ENCODE measurements around the gene CACFD1. TPM values are rescaled to one million over a fixed set of nuclear protein-coding genes. Genes with fewer than 3 reads are reported as not detected.

CACFD1 gene
- total and polyA plus RNA-seq, 7 experiments from 2014 or later: 0.56 to 4.7 (median 3.1) TPM

DNA sequence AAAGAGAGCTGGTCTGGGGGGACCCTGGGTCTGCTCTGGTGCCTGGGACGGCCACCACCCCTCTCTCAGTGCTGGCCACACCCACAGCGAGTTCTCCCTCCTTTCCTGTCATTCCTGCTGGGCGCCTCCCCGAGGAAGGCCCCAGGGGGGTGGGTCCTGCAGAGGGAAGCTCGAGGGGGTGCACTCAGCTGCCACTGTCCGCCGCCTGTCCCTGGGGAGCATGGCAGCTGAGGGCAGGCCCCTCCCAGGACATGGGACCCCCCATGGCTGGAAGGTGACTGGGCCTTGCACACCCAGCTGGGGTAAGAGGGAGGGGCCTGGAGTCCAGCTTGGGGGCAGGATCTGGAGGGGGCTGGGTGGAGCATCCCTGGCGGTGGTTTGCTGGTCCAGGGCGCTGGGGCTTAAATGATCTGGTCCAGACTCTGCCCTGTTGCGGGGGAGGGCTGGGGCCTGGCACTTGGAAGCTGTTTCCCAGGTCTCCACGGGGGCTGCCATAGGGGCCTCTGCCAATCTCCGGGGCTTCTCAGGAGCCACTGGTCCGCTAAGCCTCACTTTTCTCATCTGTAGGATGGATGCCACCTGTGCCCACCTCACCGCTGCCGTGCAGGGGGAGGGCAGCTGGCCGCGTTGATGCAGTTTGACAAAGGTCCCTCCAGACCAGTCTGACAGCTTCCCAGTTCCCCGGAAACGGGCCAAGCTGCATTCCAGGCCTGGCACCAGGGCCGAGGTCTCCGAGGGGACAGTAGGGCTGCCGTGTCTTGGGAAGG, 25.1 kb downstream of the CACFD1 start:
- H3K4me3 ChIP-seq (ENCODE audit: low read length): no peak overlapping the region
- no peaks in the 10 kb centered on the region for H3K27me3 ChIP-seq (ENCODE audit: control insufficient read depth in 2 of 2, insufficient read depth in 2 of 2, low read length in 2 of 2)
- H3K36me3 ChIP-seq (ENCODE audit: control insufficient read depth in 2 of 3, insufficient read depth in 3 of 3, low read length in 3 of 3): no peaks in the 10 kb centered on the region
- ChIA-PET CTCF (interaction anchor here (0.6 to 5.0 kb wide), 5 partner anchors 11 to 364 kb away, joined by 3 to 33 read pairs (median 4); no protein-coding TSS in a partner anchor), POLR2A (interaction anchor here (1.5 kb wide), 1 partner anchor 218 kb away, joined by 4 read pairs; no protein-coding TSS in a partner anchor)
- intact Hi-C loops (cut with micrococcal nuclease): loop anchor here in 1 of 2 donors (5.0 kb wide), 1 partner anchor 248 kb away; no protein-coding TSS in a partner anchor
- no peak for DNase-seq
- peaks cover 0 to 7% (median 0%) of the 10 kb centered on the region in 5 donors for H3K27me3 Mint-ChIP-seq
- no peaks in the 10 kb centered on the region for H3K36me3 Mint-ChIP-seq
- no peaks in the 10 kb centered on the region for H3K9me3 Mint-ChIP-seq
- H3K27ac Mint-ChIP-seq: no peak overlapping the region
- no peak for ATAC-seq
- peaks cover 0 to 10% (median 7%) of the 10 kb centered on the region in 7 donors for H3K4me1 Mint-ChIP-seq
- H3K4me3 Mint-ChIP-seq: no peak overlapping the region
- H3K9me3 ChIP-seq (ENCODE audit: control insufficient read depth in 2 of 3, low read length in 3 of 3): no peaks in the 10 kb centered on the region
- peaks cover 3 to 5% of the 10 kb centered on the region in 2 donors for H3K4me1 ChIP-seq (ENCODE audit: control insufficient read depth in 2 of 2, insufficient read depth in 2 of 2, low read length in 2 of 2)
- no peak overlapping the region for H3K27ac ChIP-seq (ENCODE audit: low read depth, low read length)

DNA sequence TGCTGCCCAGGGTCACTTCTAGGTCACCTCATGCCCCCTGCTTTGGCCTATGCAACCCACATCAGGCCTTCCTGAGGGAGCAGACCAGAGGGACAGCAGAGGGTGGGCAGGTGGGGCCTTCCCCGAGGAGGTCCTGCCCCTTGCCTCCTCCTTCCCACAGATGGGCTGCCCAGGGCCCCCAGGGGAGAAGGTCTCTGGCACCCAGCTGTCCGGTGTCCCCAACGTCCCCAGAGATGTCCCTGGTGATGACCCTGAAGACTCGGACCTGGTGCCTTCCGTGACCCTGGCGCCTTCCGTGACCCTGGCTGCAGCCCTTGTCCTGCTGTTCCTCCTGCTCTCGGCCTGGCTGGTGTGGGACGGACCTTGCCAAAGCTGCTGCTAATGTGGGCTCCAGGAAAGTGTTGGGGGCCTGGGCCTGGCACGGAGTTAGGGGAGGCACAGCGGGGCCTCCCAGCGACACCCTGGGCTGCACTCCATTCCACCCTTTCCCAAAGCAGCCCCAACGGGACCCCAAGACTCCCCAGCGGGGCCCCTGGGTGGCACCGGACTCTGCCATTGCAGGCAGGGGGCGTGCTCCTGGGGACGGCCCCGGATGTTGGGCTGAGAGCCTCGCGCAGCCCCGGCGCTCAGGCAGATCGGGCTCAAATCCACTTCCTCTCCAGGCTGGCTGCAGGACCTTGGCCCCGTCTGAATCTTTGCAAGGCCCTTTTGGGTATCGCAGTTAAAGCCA, 25.9 kb downstream of the CACFD1 start:
- Histone ChIP-seq H3K36me3 (ENCODE audit: control insufficient read depth in 2 of 3, insufficient read depth in 3 of 3, low read length in 3 of 3) (no peaks in the 10 kb centered on the region), H3K27me3 (ENCODE audit: control insufficient read depth in 2 of 2, insufficient read depth in 2 of 2, low read length in 2 of 2) (no peaks in the 10 kb centered on the region), H3K27ac (ENCODE audit: low read depth, low read length) (no peak overlapping the region), H3K4me3 (ENCODE audit: low read length) (no peak overlapping the region), H3K9me3 (ENCODE audit: control insufficient read depth in 2 of 3, low read length in 3 of 3) (no peaks in the 10 kb centered on the region), H3K4me1 (ENCODE audit: control insufficient read depth in 2 of 2, insufficient read depth in 2 of 2, low read length in 2 of 2) (peaks cover 3 to 5% of the 10 kb centered on the region in 2 donors)
- H3K36me3 Mint-ChIP-seq: no peaks in the 10 kb centered on the region
- DNase-seq (no peak), ATAC-seq (no peak)
- H3K27ac Mint-ChIP-seq: peak overlapping the region in 1 of 9 donors; percentile 50
- peak overlapping the region in 3 of 10 donors; percentile 14 to 49 (median 35) for H3K4me3 Mint-ChIP-seq
- intact Hi-C loops (cut with micrococcal nuclease): loop anchor here (1.0 to 5.0 kb wide), 6 partner anchors 79 to 338 kb away; partner anchors contain the start of genes SURF1 (in 1 of the 2) and SURF2 (in 1 of the 2)
- ChIA-PET POLR2A (interaction anchor here (1.5 kb wide), 1 partner anchor 217 kb away, joined by 4 read pairs; no protein-coding TSS in a partner anchor), CTCF (interaction anchor here (1.0 to 5.0 kb wide), 5 partner anchors 10 to 299 kb away, joined by 4 to 33 read pairs (median 10); no protein-coding TSS in a partner anchor)
- H3K4me1 Mint-ChIP-seq: peaks cover 0 to 7% (median 6%) of the 10 kb centered on the region in 7 donors
- no peaks in the 10 kb centered on the region for H3K9me3 Mint-ChIP-seq
- H3K27me3 Mint-ChIP-seq: peaks cover 0 to 5% (median 0%) of the 10 kb centered on the region in 5 donors

DNA sequence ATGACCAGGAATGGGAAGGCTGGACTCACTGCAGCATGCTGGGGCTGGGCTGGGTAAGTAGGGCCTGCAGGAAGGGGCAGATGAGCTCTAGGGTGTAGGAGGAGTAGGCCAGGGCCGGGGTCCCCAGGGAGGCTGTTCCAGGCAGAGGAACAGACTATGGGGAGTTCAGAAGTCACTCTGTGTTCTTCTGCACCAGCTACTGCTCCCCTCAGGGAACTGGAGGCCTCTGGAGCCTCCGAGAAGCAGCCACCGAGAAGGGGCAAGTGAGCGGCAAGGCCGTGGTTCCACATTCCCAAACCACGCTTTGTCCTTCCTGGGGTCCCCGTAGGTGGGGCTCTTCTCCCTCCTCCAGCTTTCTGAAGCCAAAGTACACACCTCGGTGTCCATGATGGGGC, 27.6 kb downstream of the CACFD1 start:
- intact Hi-C loops (cut with micrococcal nuclease): loop anchor here in 1 of 2 donors (5.0 kb wide), 1 partner anchor 250 kb away; no protein-coding TSS in a partner anchor
- no peaks in the 10 kb centered on the region for H3K27me3 ChIP-seq (ENCODE audit: control insufficient read depth in 2 of 2, insufficient read depth in 2 of 2, low read length in 2 of 2)

DNA sequence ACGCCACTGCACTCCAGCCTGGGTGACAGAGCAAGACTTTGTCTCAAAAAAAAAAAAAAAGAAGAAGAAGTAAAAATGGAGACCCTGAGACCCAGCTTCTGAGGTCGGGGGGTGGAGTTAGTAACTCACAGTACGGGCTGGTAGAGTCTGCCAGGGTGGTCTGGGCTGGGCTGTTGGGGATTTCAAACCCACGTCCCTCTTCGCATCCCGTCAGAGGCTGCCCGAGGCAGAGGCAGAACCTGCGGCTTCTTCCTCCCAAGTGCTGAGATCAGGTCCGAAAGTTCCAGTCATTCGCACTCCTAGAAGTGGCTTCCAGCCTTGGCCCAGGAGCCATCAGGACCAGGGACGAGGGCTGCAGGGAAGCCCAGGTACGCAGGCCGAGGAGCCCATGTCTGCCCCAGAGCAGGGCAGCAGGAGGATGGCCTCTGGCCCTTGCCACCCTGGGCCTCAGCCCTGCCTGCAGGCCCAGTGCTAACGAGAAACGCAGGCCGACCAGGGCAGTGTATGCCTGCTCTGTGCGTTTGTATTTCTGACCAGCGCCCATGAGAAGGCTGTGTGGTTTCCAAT, 29.0 kb downstream of the CACFD1 start:
- ChIA-PET POLR2A (interaction anchor here (0.5 kb wide), 1 partner anchor 712 kb away, joined by 3 read pairs; no protein-coding TSS in a partner anchor), CTCF (interaction anchor here (1.1 to 1.6 kb wide), 2 partner anchors 10 to 20 kb away, joined by 3 to 5 read pairs; no protein-coding TSS in a partner anchor)
- intact Hi-C loops (cut with micrococcal nuclease): loop anchor here in 1 of 2 donors (5.0 kb wide), 1 partner anchor 251 kb away; no protein-coding TSS in a partner anchor

More for the DNA sequence above, 27.6 kb downstream of the CACFD1 start:
- Mint-ChIP-seq H3K36me3 (no peaks in the 10 kb centered on the region), H3K27me3 (peaks cover 0 to 4% (median 0%) of the 10 kb centered on the region in 5 donors), H3K27ac (peak overlapping the region in 1 of 9 donors; percentile 34), H3K9me3 (no peaks in the 10 kb centered on the region), H3K4me1 (peaks cover 0 to 7% (median 6%) of the 10 kb centered on the region in 7 donors), H3K4me3 (peak overlapping the region in 1 of 10 donors; percentile 18)
- Histone ChIP-seq H3K4me3 (ENCODE audit: low read length) (no peak overlapping the region), H3K27ac (ENCODE audit: low read depth, low read length) (no peak overlapping the region), H3K36me3 (ENCODE audit: control insufficient read depth in 2 of 3, insufficient read depth in 3 of 3, low read length in 3 of 3) (no peaks in the 10 kb centered on the region), H3K4me1 (ENCODE audit: control insufficient read depth in 2 of 2, insufficient read depth in 2 of 2, low read length in 2 of 2) (peaks cover 3 to 5% of the 10 kb centered on the region in 2 donors), H3K9me3 (ENCODE audit: control insufficient read depth in 2 of 3, low read length in 3 of 3) (no peaks in the 10 kb centered on the region)
- no peak for ATAC-seq
- ChIA-PET CTCF (interaction anchor here (0.6 to 5.0 kb wide), 7 partner anchors 9 to 320 kb away, joined by 3 to 33 read pairs (median 5); no protein-coding TSS in a partner anchor), POLR2A (interaction anchor here (1.1 to 1.2 kb wide), 3 partner anchors 22 to 386 kb away, joined by 3 read pairs; no protein-coding TSS in a partner anchor)
- DNase-seq: no peak

DNA sequence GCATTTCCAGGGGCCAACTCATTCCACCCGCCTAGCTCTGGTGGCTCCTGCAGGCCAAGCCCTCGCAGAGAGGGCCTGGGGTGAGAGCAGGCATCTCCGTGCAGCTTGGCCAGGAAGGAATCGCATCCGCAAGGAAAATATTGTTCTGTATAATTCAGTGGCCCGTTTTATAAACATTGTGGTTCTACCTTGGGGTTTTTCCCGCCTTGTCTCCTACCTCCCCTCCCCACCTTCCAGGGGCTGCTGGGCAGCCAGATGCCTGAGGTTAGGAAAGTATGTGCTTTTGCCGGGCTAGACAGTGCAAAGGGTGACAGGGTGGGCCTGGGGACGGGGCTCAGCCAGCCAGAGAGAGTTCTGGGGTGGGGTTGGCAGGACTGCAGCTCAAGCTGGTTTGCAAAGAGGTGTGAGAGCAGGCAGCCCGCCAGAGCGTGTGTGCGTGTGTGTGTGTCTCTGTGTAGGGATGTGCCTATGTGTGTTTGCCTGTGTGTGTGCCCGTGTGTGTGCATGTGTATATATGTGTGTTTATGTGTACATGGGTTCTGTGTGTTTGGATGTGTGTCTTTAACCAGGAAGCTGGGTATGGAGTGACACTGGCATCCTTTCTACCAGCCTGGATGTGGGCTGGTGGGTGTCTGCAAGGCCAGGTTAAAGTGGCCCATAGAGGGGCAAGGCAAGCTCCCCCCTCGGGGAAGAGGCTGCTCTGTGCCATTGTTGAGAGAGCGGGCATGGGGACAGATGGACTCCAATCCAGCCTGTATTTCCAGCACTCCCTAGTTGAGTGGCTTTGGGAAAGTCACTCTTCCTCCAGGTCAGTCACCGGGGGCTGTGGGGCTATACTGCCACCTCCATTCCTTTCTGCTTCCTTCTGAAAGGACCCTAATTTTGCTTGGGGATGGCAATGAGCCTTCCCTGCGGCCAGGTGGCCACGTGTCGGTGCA, 29.7 kb downstream of the CACFD1 start:
- H3K4me3 Mint-ChIP-seq: peak overlapping the region in 1 of 10 donors; percentile 21
- Histone ChIP-seq H3K9me3 (ENCODE audit: control insufficient read depth in 2 of 3, low read length in 3 of 3) (no peaks in the 10 kb centered on the region), H3K27ac (ENCODE audit: low read depth, low read length) (no peak overlapping the region), H3K36me3 (ENCODE audit: control insufficient read depth in 2 of 3, insufficient read depth in 3 of 3, low read length in 3 of 3) (no peaks in the 10 kb centered on the region), H3K27me3 (ENCODE audit: control insufficient read depth in 2 of 2, insufficient read depth in 2 of 2, low read length in 2 of 2) (no peaks in the 10 kb centered on the region), H3K4me1 (ENCODE audit: control insufficient read depth in 2 of 2, insufficient read depth in 2 of 2, low read length in 2 of 2) (peaks cover 3 to 5% of the 10 kb centered on the region in 2 donors), H3K4me3 (ENCODE audit: low read length) (no peak overlapping the region)
- H3K9me3 Mint-ChIP-seq: no peaks in the 10 kb centered on the region
- H3K4me1 Mint-ChIP-seq: peaks cover 0 to 7% (median 6%) of the 10 kb centered on the region in 7 donors
- H3K36me3 Mint-ChIP-seq: no peaks in the 10 kb centered on the region
- POLR2A ChIA-PET: no interaction called here
- intact Hi-C loops (cut with micrococcal nuclease): loop anchor here in 1 of 2 donors (5.0 kb wide), 1 partner anchor 252 kb away; no protein-coding TSS in a partner anchor
- ATAC-seq: no peak
- CTCF ChIA-PET: interaction anchor here (1.1 to 1.6 kb wide), 2 partner anchors 10 to 20 kb away, joined by 3 to 5 read pairs; no protein-coding TSS in a partner anchor
- no peak for DNase-seq
- H3K27ac Mint-ChIP-seq: peak overlapping the region in 1 of 9 donors; percentile 68
- no peaks in the 10 kb centered on the region for H3K27me3 Mint-ChIP-seq

More for the DNA sequence above, 29.0 kb downstream of the CACFD1 start:
- Mint-ChIP-seq H3K9me3 (no peaks in the 10 kb centered on the region), H3K27ac (peak overlapping the region in 1 of 9 donors; percentile 68), H3K27me3 (no peaks in the 10 kb centered on the region), H3K4me3 (peak overlapping the region in 1 of 10 donors; percentile 12), H3K4me1 (peaks cover 0 to 7% (median 6%) of the 10 kb centered on the region in 7 donors), H3K36me3 (no peaks in the 10 kb centered on the region)
- Histone ChIP-seq H3K27ac (ENCODE audit: low read depth, low read length) (no peak overlapping the region), H3K36me3 (ENCODE audit: control insufficient read depth in 2 of 3, insufficient read depth in 3 of 3, low read length in 3 of 3) (no peaks in the 10 kb centered on the region), H3K27me3 (ENCODE audit: control insufficient read depth in 2 of 2, insufficient read depth in 2 of 2, low read length in 2 of 2) (no peaks in the 10 kb centered on the region), H3K9me3 (ENCODE audit: control insufficient read depth in 2 of 3, low read length in 3 of 3) (no peaks in the 10 kb centered on the region), H3K4me3 (ENCODE audit: low read length) (no peak overlapping the region), H3K4me1 (ENCODE audit: control insufficient read depth in 2 of 2, insufficient read depth in 2 of 2, low read length in 2 of 2) (peaks cover 3 to 5% of the 10 kb centered on the region in 2 donors)
- ATAC-seq (no peak), DNase-seq (no peak)
